ENCODE measurements around the gene PRKCD. TPM values are rescaled to one million over a fixed set of nuclear protein-coding genes. Genes with fewer than 3 reads are reported as not detected.

Gene PRKCD
- total RNA-seq, 2 donors from 2014 or later: 15.5 to 16.9 TPM

GRCh38 chr3:53174346-53175250, 13.6 kb downstream of the PRKCD start:
- Histone ChIP-seq H3K4me1 (peaks cover 33% of the 10 kb centered on the region), H3K27ac (no peak overlapping the region), H3K4me3 (no peak overlapping the region), H3K9me3 (no peaks in the 10 kb centered on the region), H3K36me3 (replicated peaks in 1 of 2; ENCODE audit: insufficient read depth in 1 of 2, low read depth in 2 of 2) (peaks cover under 1 to 9% of the 10 kb centered on the region in 2 donors), H3K27me3 (no peaks in the 10 kb centered on the region)
- no peak for TF ChIP-seq POLR2A (IDR thresholded peaks at IDR 0.05)
- no peak for TF ChIP-seq CTCF (IDR thresholded peaks at IDR 0.05)
- 70 to 71% methylated on average over 2 to 9 of the region's 9 CpGs for WGBS, 2 donors
- ATAC-seq (no peak), DNase-seq (no peak)
- intact Hi-C loops (cut with DNase I): no loop called here

GRCh38 chr3:53175613-53176540, 14.9 kb downstream of the PRKCD start:
- ATAC-seq: no peak
- intact Hi-C loops (cut with DNase I): no loop called here
- 80 to 84% methylated on average over 1 to 9 of the region's 9 CpGs for WGBS, 2 donors

DNA sequence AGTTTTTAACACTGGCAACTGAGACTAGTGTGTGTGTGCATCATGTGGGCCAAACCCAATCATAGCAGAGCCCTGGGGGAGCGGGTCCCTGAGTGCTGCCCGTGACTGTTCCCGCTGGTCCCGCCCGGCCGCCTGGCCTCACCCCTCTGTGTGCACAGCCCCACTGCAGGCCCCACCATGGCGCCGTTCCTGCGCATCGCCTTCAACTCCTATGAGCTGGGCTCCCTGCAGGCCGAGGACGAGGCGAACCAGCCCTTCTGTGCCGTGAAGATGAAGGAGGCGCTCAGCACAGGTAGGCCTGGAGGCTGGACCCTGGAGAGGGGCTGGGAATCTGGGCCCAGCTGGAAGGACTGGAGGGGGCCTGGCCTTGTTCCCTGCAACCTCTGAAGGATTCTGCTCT, 17.2 kb downstream of the PRKCD start:
- H3K4me1 ChIP-seq: peaks cover 1% of the 10 kb centered on the region
- DNase-seq (no peak), ATAC-seq (no peak)
- H3K9me3 ChIP-seq: no peaks in the 10 kb centered on the region
- H3K36me3 ChIP-seq (replicated peaks in 1 of 2; ENCODE audit: insufficient read depth in 1 of 2, low read depth in 2 of 2): peaks cover 14 to 28% of the 10 kb centered on the region in 2 donors
- intact Hi-C loops (cut with DNase I): no loop called here
- TF ChIP-seq POLR2A (IDR thresholded peaks at IDR 0.05) (no peak), CTCF (IDR thresholded peaks at IDR 0.05) (no peak)
- WGBS, 2 donors: 94 to 100% methylated on average over 3 to 9 of the region's 15 CpGs
- H3K4me3 ChIP-seq: no peak overlapping the region
- H3K27me3 ChIP-seq: no peaks in the 10 kb centered on the region
- no peak overlapping the region for H3K27ac ChIP-seq

More at GRCh38 chr3:53175613-53176540, 14.9 kb downstream of the PRKCD start:
- no peak for DNase-seq
- no peak for TF ChIP-seq POLR2A (IDR thresholded peaks at IDR 0.05)
- TF ChIP-seq CTCF (IDR thresholded peaks at IDR 0.05): no peak
- H3K27me3 ChIP-seq: no peaks in the 10 kb centered on the region
- H3K4me3 ChIP-seq: no peak overlapping the region
- H3K4me1 ChIP-seq: peaks cover 25% of the 10 kb centered on the region
- H3K9me3 ChIP-seq: no peaks in the 10 kb centered on the region
- H3K36me3 ChIP-seq (replicated peaks in 1 of 2; ENCODE audit: insufficient read depth in 1 of 2, low read depth in 2 of 2): peaks cover 14 to 18% of the 10 kb centered on the region in 2 donors
- H3K27ac ChIP-seq: no peak overlapping the region

- Histone ChIP-seq H3K36me3 (replicated peaks in 1 of 2; ENCODE audit: insufficient read depth in 1 of 2, low read depth in 2 of 2) (peaks cover 20 to 33% of the 10 kb centered on the region in 2 donors), H3K27ac (no peak overlapping the region), H3K9me3 (no peaks in the 10 kb centered on the region), H3K4me3 (no peak overlapping the region), H3K27me3 (no peaks in the 10 kb centered on the region), H3K4me1 (no peaks in the 10 kb centered on the region)
- intact Hi-C loops (cut with DNase I): no loop called here
- TF ChIP-seq CTCF (IDR thresholded peaks at IDR 0.05): no peak
- TF ChIP-seq POLR2A (IDR thresholded peaks at IDR 0.05): no peak
- 91 to 92% methylated on average over 17 to 20 of the region's 20 CpGs for WGBS, 2 donors
- ATAC-seq (no peak), DNase-seq (no peak)
These were observed 18.6 kb downstream of the PRKCD start for GRCh38 chr3:53179580-53179979.

Measured in body of pancreas (tissue), 4 donors.